A673 (cell line): ENCODE results near the gene AVPR2. TPM values are rescaled to one million over a fixed set of nuclear protein-coding genes. Genes with fewer than 3 reads are reported as not detected.

ENCODE experiments used
- BruUV-seq: library from RNA; stranded (reverse); fragments of 400-500 nt; replicated peaks from 2 replicates; lab custom pipeline; 2021; lab: Mats Ljungman, UMichigan
- CTCF ChIA-PET: fragments of 300-600 bp; sonication (Branson Sonifier 250); formaldehyde crosslinking; loops from one replicate; lab custom pipeline; 2022; ENCODE audit warnings: antibody characterized with exemption; lab: Charles Lee
- POLR2A ChIA-PET: fragments of 300-600 bp; sonication (Branson Sonifier 250); formaldehyde crosslinking; loops from one replicate; lab custom pipeline; 2022; ENCODE audit warnings: antibody characterized with exemption; ENCODE audit not compliant: low non-redundant PET; lab: Charles Lee
- DNase-seq: peaks from one replicate; pipeline ENCODE4 v3.0.0-alpha.2; 2015; ENCODE audit warnings: low spot score
- H3K27ac ChIP-seq: fragments of 200-600 bp; sonication (generic); 2 replicates; pipeline ENCODE4 v1.5.1; 2016; ENCODE audit warnings: mixed run types, low read depth, mild to moderate bottlenecking, mixed read lengths, antibody characterized with exemption, low read length; ENCODE audit not compliant: poor library complexity, severe bottlenecking
- H3K27me3 ChIP-seq: fragments of 200-600 bp; sonication (generic); replicated peaks from 2 replicates; pipeline ENCODE4 v1.6.1; 2017; ENCODE audit warnings: mixed run types, low read depth, mild to moderate bottlenecking, mixed read lengths, antibody characterized with exemption, low read length; ENCODE audit not compliant: insufficient read depth, poor library complexity
- H3K36me3 ChIP-seq: fragments of 200-600 bp; sonication (generic); 2 replicates; pipeline ENCODE4 v1.6.1; 2016; ENCODE audit warnings: mixed run types, mild to moderate bottlenecking, mixed read lengths, antibody characterized with exemption, low read length; ENCODE audit not compliant: insufficient read depth, poor library complexity, severe bottlenecking
- H3K4me1 ChIP-seq: fragments of 200-600 bp; sonication (generic); 2 replicates; pipeline ENCODE4 v1.6.1; 2017; ENCODE audit warnings: mixed run types, mild to moderate bottlenecking, mixed read lengths, antibody characterized with exemption, low read length; ENCODE audit not compliant: insufficient read depth, poor library complexity, severe bottlenecking
- H3K4me3 ChIP-seq: fragments of 200-600 bp; sonication (generic); 2 replicates; pipeline ENCODE4 v1.5.1; 2016; ENCODE audit warnings: low read depth, mixed run types, mild to moderate bottlenecking, mixed read lengths, low read length; ENCODE audit not compliant: poor library complexity, severe bottlenecking
- H3K9me3 ChIP-seq: fragments of 200-600 bp; sonication (generic); 2 replicates; pipeline ENCODE4 v1.6.1; 2016; ENCODE audit warnings: mixed run types, low read depth, mild to moderate bottlenecking, mixed read lengths, antibody characterized with exemption, low read length; ENCODE audit not compliant: poor library complexity, severe bottlenecking
- EZH2 ChIP-seq: fragments of 200-600 bp; sonication (generic); IDR thresholded peaks from 2 replicates; pipeline ENCODE4 v1.6.1; 2017; ENCODE audit warnings: borderline replicate concordance, low read depth, mild to moderate bottlenecking, mixed read lengths, antibody characterized with exemption, low read length; ENCODE audit not compliant: poor library complexity, severe bottlenecking
- intact Hi-C: fragments of 100-400 bp; cut with micrococcal nuclease; formaldehyde crosslinking; loops from one replicate; pipeline ENCODE4 v1.10.0; 2022; ENCODE audit not compliant: unreplicated experiment
- total RNA-seq: library from RNA; stranded (reverse); gene quantifications from 2 replicates; pipeline ENCODE4 v1.2.3, GENCODE V29; 2021
- TF ChIP-seq, protein P1 (sequence below): fragments of 300-800, 200-600 bp; sonication (generic); conservative IDR thresholded peaks from 2 replicates; pipeline ENCODE4 v1.5.1; 2017; ENCODE audit warnings: low read depth, mild to moderate bottlenecking, antibody characterized with exemption, low read length, moderate library complexity, mixed read lengths

Gene AVPR2
- total RNA-seq, 1 experiment from 2014 or later: not detected

DNA sequence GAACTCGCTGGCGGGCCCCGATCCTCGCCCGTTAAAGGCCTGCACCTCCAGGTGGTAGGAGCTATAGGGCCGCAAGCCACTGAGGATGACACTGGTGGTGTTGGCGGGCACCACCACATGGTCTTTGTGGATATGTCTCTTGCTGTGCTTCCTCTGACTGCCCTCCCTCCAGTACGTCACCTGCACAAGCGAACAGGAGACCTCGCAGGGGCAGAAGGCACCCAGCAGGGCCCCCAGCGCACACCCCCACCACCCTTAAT, 39.2 kb upstream of the AVPR2 start:
- DNase-seq: no peak
- no peaks in the 10 kb centered on the region for H3K4me1 ChIP-seq
- no peaks in the 10 kb centered on the region for H3K9me3 ChIP-seq
- no peaks in the 10 kb centered on the region for H3K27me3 ChIP-seq
- CTCF ChIA-PET: no interaction called here
- no peaks in the 10 kb centered on the region for H3K36me3 ChIP-seq
- H3K27ac ChIP-seq: no peak overlapping the region
- TF ChIP-seq, protein P1, sequence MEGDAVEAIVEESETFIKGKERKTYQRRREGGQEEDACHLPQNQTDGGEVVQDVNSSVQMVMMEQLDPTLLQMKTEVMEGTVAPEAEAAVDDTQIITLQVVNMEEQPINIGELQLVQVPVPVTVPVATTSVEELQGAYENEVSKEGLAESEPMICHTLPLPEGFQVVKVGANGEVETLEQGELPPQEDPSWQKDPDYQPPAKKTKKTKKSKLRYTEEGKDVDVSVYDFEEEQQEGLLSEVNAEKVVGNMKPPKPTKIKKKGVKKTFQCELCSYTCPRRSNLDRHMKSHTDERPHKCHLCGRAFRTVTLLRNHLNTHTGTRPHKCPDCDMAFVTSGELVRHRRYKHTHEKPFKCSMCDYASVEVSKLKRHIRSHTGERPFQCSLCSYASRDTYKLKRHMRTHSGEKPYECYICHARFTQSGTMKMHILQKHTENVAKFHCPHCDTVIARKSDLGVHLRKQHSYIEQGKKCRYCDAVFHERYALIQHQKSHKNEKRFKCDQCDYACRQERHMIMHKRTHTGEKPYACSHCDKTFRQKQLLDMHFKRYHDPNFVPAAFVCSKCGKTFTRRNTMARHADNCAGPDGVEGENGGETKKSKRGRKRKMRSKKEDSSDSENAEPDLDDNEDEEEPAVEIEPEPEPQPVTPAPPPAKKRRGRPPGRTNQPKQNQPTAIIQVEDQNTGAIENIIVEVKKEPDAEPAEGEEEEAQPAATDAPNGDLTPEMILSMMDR: no peak
- TF ChIP-seq EZH2: no peak
- no peak overlapping the region for H3K4me3 ChIP-seq
- BruUV-seq: no TSS peak
- POLR2A ChIA-PET: no interaction called here
- intact Hi-C loops: no loop called here

DNA sequence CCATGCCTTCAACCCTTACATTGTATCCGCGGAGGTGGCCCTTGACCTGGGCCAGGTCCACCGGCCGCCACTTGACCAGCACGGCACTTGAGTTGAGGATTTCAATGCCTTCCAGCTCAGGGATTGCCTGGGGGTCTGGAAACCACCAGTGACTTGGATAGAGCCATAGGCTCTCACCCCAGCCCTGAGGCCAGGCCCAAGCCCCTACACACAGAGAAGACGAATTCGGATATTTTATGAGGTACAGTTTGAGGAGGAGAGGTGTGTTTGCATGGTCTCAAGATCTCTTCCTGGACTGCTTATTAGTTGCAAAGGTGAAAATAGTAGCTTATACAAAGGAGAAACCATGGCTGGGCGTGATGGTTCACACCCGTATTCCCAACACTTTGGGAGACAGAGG, 38.8 kb upstream of the AVPR2 start:
- POLR2A ChIA-PET: no interaction called here
- H3K27ac ChIP-seq: no peak overlapping the region
- H3K4me1 ChIP-seq: no peaks in the 10 kb centered on the region
- no peak overlapping the region for H3K4me3 ChIP-seq
- DNase-seq: no peak
- CTCF ChIA-PET: no interaction called here
- TF ChIP-seq, protein P1: no peak
- TF ChIP-seq EZH2: no peak
- BruUV-seq: no TSS peak
- H3K9me3 ChIP-seq: no peaks in the 10 kb centered on the region
- no peaks in the 10 kb centered on the region for H3K27me3 ChIP-seq
- no peaks in the 10 kb centered on the region for H3K36me3 ChIP-seq
- intact Hi-C loops: no loop called here

GRCh38 chrX:153866302-153867019, 38.0 kb upstream of the AVPR2 start:
- no peaks in the 10 kb centered on the region for H3K4me1 ChIP-seq
- no peak for TF ChIP-seq EZH2
- TF ChIP-seq, protein P1: no peak
- no peaks in the 10 kb centered on the region for H3K36me3 ChIP-seq
- ChIA-PET POLR2A (no interaction called here), CTCF (no interaction called here)
- DNase-seq: no peak
- no peak overlapping the region for H3K27ac ChIP-seq
- BruUV-seq: no TSS peak
- no peak overlapping the region for H3K4me3 ChIP-seq
- intact Hi-C loops: no loop called here
- no peaks in the 10 kb centered on the region for H3K9me3 ChIP-seq
- no peaks in the 10 kb centered on the region for H3K27me3 ChIP-seq
